ENCODE measurements around the gene SGCD.
"Not testable (repeated sequence)": the region's sequence is repeated elsewhere in the genome, so short reads cannot be mapped to it uniquely, and the experiment has no call there.

The SGCD gene

DNA sequence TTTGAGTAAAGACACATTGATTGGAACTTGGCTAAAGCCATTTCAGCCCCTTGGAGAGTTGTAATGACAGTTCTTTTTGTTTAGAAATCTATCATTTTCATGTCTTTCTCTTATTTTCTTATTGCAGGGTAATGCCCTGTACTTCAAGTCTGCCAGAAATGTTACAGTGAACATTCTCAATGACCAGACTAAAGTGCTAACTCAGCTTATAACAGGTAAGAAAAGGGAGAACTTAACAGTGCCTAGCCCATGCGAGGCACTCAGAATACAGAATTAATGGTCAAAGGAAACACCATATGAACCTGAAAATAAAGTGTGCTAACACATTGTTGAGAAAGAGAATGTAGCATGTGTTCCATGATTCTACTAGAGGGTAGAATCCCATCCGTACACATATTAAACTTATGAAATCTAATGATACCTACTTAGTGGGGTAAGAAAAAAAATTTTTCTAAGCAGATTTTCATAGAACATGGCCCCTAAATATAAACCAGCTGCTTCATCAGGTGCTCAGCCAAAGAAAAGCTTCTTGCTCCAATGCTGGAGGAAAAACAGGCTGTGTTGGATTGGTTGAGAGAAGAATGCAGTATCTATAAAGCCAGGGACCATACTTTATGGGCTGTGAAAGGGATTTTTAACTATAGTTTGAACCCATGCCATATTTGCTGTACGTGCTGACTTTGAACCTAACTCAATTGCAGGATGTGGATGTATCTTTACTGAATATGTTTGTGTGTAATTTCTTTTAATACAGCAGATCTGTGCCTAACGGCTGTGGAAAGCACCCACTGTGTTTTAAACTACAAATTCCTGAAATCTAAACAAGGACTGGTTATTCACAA is 262.4 kb downstream of the SGCD start:
- DNase-seq = no peak

DNA sequence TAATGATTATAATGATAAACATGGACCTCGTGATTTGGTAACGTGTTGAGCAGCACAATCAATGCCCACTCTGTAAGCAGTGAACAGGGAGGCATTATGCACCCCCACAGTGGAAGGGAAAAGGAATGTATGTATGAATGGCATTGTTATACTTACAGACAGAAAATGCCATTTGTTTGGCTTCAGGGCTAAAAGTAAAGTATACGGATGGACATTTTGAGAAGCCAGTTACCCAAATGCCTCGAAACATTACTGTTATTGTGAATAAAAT is 262.9 kb downstream of the SGCD start:
- DNase-seq = no peak

DNA sequence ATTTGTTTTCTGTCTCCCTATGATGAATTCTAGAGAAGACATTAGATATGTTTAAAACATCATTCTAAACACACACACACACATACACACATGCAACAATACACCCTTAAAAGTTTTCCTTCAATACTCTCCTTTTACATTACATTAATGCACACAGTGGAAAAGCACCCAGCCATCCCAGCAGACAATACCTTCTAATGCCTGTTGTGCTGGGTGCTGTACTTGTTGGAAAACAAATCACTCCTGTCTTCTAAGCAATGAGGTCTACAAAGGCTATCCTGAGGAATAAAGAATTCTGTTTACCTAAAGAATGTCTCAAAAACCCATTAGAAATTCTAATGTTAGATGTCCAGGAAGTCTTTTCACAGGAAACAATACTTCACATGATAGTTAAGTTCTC is 264.0 kb downstream of the SGCD start:
- no peak for DNase-seq

GRCh38 chr5:156591631-156592030 is 264.7 kb downstream of the SGCD start:
- DNase-seq = no peak

DNA sequence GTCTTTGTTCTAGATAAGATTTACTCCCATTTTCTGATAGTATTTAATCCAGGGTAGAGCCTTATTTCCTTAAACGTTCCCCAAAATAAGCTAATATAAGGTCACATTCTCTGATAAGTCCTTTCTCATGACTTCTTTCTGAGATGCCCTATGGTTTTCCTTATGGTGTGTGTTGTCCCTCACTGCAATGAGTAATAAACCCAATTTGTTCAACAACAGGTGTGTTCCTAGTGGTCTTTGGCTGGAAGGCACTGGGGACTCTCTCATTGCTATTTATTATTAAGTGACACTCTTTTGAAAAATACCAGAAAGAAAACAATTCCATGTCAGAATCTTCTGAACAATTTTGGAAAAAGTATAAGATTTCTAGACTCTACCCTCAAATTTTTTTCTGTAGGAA is 266.6 kb downstream of the SGCD start:
- DNase-seq = no peak

DNA sequence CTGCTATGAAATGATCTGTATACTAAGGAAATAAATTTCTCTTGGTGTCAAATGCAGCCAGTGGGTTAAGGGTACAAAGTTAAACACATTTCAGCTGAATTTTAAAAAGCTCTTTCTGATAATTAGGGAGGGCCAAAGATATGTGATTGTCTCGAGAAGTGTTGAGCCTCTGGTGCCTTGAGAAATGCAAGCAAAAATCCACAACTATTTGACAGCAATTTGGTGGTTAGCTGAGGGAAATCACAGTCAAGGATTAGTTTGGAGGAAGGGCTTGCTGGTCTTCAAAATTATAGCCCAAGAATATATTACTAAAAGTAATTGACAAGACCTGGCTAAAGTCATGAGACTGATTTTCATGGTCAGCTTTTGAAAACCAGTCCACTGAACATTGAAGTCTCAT is 267.4 kb downstream of the SGCD start:
- no peak for DNase-seq

DNA sequence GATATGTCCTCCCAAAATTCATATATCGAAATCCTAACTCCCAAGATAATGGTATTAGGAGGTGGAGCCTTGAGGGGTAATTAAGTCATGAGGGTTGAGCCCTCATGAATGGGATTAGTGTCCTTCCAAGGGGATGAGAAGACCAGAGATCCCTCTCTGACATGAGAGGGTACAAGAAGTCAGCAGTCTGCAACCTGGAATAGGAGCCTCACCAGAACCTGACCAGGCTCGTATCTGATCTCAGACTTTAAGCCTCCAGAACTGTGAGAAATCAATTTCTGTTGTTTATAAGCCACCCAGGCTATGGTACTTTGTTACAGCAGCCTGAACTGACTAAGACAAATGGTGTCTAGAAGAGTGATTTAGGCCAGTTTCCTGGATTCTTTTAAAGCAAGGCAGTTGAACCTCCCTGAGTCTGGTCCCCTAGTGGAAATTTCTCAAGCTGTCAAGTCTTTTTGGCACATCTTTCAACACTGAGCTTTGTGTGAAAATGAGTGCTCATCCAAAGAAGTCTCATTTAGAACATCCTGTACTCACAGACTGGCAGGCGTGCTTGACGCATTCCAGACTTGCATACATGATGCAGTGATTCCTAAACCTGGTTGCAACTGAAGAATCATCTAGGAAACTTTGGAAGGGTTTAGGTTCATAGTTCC is 268.3 kb downstream of the SGCD start:
- no peak for DNase-seq

DNA sequence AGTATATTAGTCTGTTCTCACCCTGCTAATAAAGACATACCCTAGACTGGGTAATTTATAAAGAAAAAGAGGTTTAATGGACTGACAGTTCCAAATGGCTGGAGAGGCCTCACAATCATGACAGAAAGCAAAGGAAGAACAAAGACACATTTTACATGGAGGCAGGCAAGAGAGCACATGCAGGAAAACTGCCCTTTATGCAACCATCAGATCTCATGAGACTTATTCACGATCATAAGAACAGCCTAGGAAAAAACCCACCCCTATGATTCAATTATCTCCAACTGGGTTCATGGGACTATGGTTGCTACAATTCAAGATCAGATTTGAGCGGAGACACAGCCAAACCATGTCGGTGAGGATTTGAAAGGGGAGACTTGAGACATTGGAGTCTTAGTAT is 270.3 kb downstream of the SGCD start:
- no peak for DNase-seq

GRCh38 chr5:156598964-156599363 is 272.0 kb downstream of the SGCD start:
- DNase-seq = no peak

- DNase-seq = not testable (repeated sequence)
Measured at GRCh38 chr5:156610582-156610981, 283.6 kb downstream of the SGCD start.

GRCh38 chr5:156615901-156616300 is 288.9 kb downstream of the SGCD start:
- DNase-seq = no peak

GRCh38 chr5:156617426-156617825 is 290.5 kb downstream of the SGCD start:
- DNase-seq = no peak

DNA sequence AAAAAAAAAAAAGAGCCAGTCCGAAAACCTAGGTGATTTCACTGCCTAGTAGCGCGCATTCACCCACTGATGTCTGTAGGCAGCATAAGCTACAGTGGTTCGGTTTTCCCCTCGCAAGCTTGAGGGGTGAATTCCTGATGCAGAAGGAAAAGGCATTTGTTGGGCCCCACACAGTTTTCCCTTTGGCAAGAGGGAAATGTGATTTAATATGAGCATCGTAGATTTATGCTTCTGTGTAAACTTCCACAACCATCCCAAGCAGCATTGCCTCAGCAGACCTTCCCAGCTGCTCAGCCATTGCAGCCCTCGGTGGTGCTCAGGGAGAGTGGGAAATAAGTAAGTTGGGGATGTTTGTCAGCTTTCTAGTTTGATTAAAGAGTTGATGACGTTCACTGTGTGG is 291.6 kb downstream of the SGCD start:
- DNase-seq = no peak

DNA sequence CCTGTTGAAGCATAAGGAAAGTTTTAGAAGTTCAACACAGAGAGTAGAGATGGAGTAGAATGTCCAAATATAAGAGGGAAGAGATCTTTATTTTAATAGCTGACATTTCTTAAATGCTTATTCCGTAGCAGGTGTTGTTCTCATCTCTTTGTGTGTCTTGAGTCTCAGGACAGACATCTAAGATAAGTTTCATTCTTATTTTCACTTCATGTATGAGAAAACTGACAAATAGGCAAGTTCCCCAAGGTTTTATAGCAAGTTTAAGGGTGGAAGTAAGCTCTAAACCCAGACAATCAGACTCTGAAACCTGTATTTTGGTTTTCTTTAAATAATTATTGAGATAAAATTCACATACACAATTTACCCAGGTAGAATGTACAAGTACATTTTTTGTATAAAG is 294.8 kb downstream of the SGCD start:
- DNase-seq = no peak

- no peak for DNase-seq
Measured at GRCh38 chr5:156623381-156624040, 296.5 kb downstream of the SGCD start.

DNA sequence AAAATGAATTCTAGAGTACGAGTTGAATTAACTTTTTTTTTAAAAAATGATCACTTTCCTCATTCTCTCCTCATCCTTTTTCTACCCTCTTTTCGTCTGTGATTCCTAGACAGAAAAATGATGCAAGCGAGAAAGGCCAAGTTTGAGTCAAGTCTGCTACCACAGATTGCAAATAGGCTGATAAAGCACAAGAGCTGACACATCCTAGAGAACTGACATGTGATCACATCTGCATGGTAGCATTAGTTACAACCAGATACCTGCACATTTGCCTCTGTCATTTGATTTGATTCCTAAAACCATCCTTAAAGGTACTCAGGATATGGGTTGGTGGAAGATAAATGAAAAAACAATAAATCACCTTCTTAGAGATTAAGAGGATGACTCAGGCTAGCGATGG is 297.7 kb downstream of the SGCD start:
- no peak for DNase-seq

- no peak for DNase-seq
Measured at GRCh38 chr5:156628421-156628820, 301.5 kb downstream of the SGCD start.

DNA sequence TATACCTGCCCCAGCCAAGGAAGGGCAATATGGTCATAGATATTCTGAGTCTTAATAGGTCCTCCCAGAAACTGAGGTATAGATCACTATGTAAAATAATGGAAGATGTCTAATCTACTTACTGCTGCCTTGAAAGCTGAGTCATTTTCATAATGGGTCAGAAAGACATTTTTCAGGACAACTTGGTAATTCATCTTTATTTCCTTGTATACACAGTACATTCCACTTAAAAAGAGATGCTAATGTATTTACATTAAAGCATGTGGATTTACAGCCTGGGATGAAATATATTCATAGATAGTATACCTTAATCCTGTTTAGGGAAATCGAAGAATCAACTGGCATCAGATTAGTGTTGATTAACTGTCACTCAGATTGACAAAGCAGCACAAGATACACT is 304.0 kb downstream of the SGCD start:
- no peak for DNase-seq

- no peak for DNase-seq
Measured at GRCh38 chr5:156634301-156634700, 307.3 kb downstream of the SGCD start.

DNA sequence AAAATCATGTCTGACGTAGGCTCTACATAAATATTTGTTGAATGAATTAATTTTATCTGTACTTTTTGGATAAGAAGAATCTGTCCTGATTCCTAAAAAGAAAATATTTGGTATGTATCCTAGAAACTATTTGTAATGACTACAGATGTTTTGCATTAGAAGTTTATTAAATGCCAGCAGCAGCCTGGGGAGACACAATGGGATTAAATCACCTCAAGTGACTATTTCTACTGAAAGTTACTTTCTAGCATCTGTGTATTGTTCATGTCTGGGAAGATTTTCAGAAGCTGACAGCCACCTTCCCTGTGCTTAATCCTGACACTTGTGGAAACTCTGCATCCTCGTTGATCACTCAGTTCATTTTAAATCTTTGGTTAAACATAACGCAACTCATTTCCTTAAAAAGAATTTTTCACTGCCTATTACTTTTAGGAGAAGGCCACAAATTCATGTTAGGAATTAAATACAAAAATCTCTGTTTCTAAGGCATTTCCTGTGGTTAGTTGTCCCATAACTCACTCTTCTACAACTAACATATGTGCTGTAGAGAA is 313.8 kb downstream of the SGCD start:
- no peak for DNase-seq

DNA sequence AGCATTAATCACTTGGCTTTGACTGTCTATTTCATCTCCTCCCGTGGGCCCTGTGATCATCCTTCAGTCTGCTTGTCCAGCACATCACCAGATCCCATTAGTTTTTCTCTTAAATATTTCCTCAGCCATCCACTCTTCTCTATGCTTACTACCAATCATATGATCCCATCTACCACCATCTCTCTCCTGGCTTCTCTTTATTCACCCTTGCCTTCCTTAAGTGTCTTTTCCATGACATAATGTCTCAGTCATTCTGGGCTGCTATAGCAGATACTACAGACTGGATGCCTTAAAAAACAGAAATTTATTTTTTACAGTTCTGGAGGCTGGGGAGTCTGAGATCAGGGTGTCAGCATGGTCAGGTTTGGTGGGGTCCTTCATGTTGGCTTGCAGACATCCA is 314.7 kb downstream of the SGCD start:
- DNase-seq = no peak

- DNase-seq = no peak
Measured at GRCh38 chr5:156647034-156647451, 320.1 kb downstream of the SGCD start.

DNA sequence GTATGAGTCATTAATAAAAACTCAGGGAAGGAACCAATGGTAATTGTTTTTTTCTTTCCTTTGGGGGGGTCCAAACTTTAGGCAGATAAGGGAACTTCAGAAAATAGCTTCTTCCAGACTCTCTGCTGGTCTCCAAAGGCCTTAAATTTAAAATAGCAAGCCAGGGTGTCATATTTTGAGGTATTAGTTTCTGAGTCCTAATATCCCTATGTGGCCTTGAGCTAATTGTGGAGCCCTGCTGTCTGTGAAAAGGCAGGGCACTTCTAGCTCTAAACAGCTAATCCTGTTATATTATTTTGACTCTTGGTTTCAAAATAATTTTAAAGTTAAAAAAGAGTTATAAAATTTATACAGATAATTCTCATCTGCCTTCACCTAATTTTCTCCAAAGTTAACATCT is 327.5 kb downstream of the SGCD start:
- no peak for DNase-seq

- DNase-seq = no peak
Measured at GRCh38 chr5:156655732-156656131, 328.8 kb downstream of the SGCD start.

All from NK-92 treated with Interleukin-12 subunit alpha and Interleukin-12 subunit beta, amount 100 ng/mL, for 24 hours (cell line).